Mucosa of descending colon (tissue), 3 donors: ENCODE measurements around the gene TSHZ3. TPM values are rescaled to one million over a fixed set of nuclear protein-coding genes. Genes with fewer than 3 reads are reported as not detected.

Experiments used
- ATAC-seq: fragments of 200-7000 bp; cut with Tn5 transposase; one replicate; pipeline ENCODE4 v1.9.1; 2020; ENCODE audit warnings: mild to moderate bottlenecking, moderate library complexity
- DNase-seq, 3 donors: peaks; one replicate each; pipeline ENCODE4 v3.0.0-alpha.2; 2020
- H3K36me3 ChIP-seq: fragments of 200-600 bp; one replicate; pipeline ENCODE4 v1.8.0; 2021; ENCODE audit warnings: low read depth, mild to moderate bottlenecking
- H3K4me1 ChIP-seq: fragments of 200-600 bp; one replicate; pipeline ENCODE4 v1.8.0; 2021; ENCODE audit warnings: low read depth, mild to moderate bottlenecking
- H3K4me3 ChIP-seq: fragments of 200-600 bp; one replicate; pipeline ENCODE4 v1.8.0; 2021; ENCODE audit warnings: mild to moderate bottlenecking
- H3K9me3 ChIP-seq: fragments of 200-600 bp; one replicate; pipeline ENCODE4 v1.8.0; 2021; ENCODE audit warnings: mild to moderate bottlenecking
- intact Hi-C, 2 donors: fragments of 100-400 bp; cut with DNase I in 1 of 2; cut with micrococcal nuclease in 1 of 2; formaldehyde crosslinking; loops; one replicate each; pipeline versions ENCODE4 v1.11.0 to v1.11.1; 2022; cut with DNase I, micrococcal nuclease
- total RNA-seq, 3 donors: library from RNA; stranded (reverse); fragmentation: NEBNext Ultra II Directional in 2 of 3; extraction: Animal tissue kit (Norgen Biotek cat#: 25700) in 2 of 3; gene quantifications; one replicate each; pipeline versions ENCODE4 v1.2.1 to v1.2.4, GENCODE V29; 2021 to 2023
- TF ChIP-seq, protein P1 (sequence below): fragments of 200-600 bp; IDR thresholded peaks from one replicate; pipeline ENCODE4 v1.8.0; 2022; ENCODE audit warnings: antibody characterized with exemption, mild to moderate bottlenecking
- donor health status: DM: no; HTN: no; CAD: no; lungs with moderate emphysema.
- donor health status: DM: no; HTN: no; CAD: no.
- donor health status: DM: no; HTN: yes; CAD: no.

Gene TSHZ3
- total RNA-seq, 3 donors from 2014 or later = 1.6 to 32.1 (median 5.2) TPM

DNA sequence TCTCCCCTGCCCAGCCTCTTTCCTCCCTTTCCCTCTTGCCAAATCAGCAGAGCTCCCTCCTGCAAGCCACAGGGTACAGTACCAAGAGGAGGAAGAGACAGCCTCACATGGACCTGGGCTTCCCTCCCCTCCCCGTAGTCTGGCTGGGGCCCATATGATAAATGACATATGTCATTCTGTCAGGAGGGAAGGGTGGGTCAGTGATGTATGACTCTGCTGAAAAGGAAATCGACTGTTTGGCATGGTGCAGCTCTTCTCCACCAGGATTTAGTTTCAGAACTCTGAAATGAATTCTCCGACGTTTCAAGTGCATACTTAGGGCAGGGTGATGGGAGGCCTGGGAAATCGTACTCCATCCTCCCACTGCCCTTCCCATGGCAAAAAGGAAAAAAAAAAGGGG, 9.8 kb downstream of the TSHZ3 start:
- Histone ChIP-seq H3K9me3 (no peaks in the 10 kb centered on the region), H3K4me3 (no peak overlapping the region), H3K4me1 (no peaks in the 10 kb centered on the region), H3K36me3 (no peaks in the 10 kb centered on the region)
- intact Hi-C loops = no loop called here
- no peak for DNase-seq
- ATAC-seq = no peak
- TF ChIP-seq, protein P1, sequence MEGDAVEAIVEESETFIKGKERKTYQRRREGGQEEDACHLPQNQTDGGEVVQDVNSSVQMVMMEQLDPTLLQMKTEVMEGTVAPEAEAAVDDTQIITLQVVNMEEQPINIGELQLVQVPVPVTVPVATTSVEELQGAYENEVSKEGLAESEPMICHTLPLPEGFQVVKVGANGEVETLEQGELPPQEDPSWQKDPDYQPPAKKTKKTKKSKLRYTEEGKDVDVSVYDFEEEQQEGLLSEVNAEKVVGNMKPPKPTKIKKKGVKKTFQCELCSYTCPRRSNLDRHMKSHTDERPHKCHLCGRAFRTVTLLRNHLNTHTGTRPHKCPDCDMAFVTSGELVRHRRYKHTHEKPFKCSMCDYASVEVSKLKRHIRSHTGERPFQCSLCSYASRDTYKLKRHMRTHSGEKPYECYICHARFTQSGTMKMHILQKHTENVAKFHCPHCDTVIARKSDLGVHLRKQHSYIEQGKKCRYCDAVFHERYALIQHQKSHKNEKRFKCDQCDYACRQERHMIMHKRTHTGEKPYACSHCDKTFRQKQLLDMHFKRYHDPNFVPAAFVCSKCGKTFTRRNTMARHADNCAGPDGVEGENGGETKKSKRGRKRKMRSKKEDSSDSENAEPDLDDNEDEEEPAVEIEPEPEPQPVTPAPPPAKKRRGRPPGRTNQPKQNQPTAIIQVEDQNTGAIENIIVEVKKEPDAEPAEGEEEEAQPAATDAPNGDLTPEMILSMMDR = no peak

DNA sequence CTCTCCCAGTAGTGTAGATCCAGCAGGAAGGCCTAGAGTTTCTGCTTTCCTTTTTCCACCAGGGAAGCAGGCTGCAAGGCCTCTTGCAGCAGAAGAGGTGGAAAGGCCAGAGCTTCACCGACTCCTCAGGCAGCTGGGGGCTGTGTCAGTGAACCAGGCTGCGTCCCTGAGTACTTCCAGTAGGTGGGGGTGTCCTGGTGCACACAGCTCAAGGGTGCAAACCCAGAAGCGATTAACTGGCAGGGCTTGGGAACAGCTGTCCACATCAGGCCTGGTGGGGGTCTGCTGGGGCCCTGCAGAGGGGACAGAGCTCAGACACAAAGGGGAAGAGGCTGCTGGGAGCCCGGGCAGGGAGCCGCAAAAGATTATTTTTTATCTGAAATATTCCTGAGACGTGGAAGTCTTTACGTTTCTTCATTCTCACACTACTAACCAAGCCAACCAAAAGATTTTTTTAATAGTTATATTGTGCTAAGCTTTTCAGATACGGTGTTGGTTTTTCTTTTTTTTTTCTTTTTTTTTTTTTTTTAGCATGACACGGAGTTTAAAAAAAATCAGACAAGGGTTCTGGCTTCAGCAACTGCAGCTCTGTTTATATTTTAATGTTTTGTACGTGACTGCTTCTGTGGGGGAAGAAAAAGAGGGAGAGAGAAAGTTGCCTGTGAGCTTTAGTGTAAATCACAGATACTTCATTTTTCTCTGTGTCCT, 11.0 kb downstream of the TSHZ3 start:
- DNase-seq (peak in 2 of 3 donors; percentile 37 to 44), ATAC-seq (peak; percentile 63)
- intact Hi-C loops = no loop called here
- Histone ChIP-seq H3K9me3 (no peaks in the 10 kb centered on the region), H3K36me3 (no peaks in the 10 kb centered on the region), H3K4me3 (no peak overlapping the region), H3K4me1 (no peaks in the 10 kb centered on the region)
- TF ChIP-seq, protein P1 = no peak

DNA sequence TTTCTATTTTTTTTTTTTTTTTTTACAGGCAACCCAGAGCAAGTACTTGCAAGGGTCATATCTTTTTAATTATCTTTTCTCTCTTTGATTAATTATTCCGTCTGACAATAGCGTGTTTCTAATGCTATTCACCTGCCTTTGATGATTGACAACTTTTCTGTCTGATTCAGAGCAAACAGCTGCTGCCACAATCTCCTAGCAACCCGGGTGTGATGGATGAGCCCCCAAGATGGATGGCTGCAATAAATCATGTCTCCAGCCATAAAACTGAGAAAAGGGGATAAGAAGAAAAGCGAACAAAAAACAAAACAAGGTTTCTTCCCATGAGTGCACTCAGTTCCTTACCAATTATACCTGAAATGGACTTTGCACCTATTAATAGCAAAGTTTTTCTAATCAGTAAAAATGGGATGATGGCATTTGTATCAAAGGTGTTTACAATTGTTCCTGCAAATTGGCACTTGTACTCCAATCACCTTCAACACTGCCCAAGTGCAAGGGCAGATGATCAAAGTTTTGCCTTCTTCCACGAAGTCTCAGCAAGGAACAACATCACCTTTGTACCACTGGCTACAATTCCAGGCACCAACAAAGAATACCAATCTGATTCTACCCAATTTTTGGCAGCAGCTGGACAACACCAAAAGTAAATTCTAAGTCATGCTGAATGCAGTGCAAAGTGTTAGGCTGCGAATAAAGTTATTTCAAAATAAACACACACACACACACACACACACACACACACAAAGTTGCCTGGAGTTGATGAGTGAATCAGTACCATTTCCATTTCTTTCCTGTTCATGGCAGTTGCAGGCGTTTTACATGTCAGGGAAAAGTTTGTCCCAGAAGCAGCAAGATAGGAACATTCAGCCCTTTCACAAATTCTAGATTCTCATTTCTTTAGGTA, 12.0 kb downstream of the TSHZ3 start:
- TF ChIP-seq, protein P1 = no peak
- H3K4me3 ChIP-seq = no peak overlapping the region
- ATAC-seq (no peak), DNase-seq (no peak)
- intact Hi-C loops = no loop called here
- H3K36me3 ChIP-seq = no peaks in the 10 kb centered on the region
- H3K9me3 ChIP-seq = no peaks in the 10 kb centered on the region
- H3K4me1 ChIP-seq = no peaks in the 10 kb centered on the region

DNA sequence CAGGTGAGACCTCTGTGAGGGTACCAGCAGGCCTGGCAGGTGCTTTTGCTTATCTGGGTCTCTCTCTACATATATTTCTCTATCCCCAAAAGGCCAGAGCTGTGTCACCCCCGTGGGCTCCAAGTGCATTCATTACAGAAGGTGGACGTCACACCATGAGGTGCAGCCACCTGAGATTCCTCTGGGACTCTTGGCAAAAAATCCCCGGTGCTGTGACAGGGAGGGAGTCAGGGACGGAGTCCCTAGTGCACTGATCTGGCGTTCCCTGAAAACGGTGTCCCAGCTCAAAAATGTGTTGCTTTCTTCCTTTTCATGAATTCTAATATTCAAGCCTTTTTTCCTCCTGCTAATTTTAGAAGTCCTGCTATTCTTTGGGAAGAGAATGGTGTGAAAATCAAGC, 13.5 kb downstream of the TSHZ3 start:
- Histone ChIP-seq H3K4me1 (no peaks in the 10 kb centered on the region), H3K9me3 (no peaks in the 10 kb centered on the region), H3K4me3 (no peak overlapping the region), H3K36me3 (no peaks in the 10 kb centered on the region)
- TF ChIP-seq, protein P1 = no peak
- intact Hi-C loops = no loop called here
- ATAC-seq = no peak
- no peak for DNase-seq

DNA sequence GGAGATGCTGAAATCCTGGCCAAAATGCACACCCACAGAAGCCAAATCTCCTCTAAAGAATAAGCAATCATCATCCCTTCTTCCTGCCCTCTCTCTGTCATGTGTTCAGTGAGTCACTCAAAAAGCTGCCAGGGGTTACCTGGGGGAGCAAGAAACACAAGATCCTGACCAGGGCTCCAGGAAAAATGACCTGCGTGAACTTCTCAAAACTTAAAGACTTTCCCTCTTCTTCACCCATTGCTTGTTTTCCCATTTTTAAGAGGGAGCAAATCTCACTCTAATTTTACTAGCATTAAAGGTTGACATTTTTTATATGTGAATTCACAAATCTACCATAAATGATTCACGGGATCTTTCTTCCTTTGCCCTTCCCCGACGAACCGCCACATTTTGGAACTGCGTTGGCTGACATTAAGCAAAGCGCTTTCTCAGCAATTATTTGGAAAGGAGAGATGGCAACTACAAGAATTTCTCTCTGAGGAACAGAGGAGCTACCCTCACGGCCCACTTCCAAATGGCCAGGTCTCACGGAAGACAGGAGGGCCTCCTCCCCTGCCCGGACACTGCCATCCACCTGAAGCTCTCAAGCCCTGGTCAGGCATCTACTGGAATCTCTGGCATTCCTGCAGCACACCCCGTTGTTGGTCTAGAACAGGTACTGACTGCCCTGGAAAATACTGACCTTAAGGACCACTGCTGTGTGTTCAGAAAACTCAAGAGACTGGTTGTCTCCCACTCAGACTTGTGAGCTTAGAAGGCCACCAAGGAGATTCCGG, 14.2 kb downstream of the TSHZ3 start:
- no peaks in the 10 kb centered on the region for H3K4me1 ChIP-seq
- ATAC-seq (no peak), DNase-seq (no peak)
- intact Hi-C loops = no loop called here
- no peak overlapping the region for H3K4me3 ChIP-seq
- H3K36me3 ChIP-seq = no peaks in the 10 kb centered on the region
- H3K9me3 ChIP-seq = no peaks in the 10 kb centered on the region
- TF ChIP-seq, protein P1 = no peak
